ENCODE data around the gene SPCS2. TPM values are rescaled to one million over a fixed set of nuclear protein-coding genes. Genes with fewer than 3 reads are reported as not detected.

The SPCS2 gene
- total RNA-seq (100 to 1,000 TPM in 1 of 2 donors, 10 to 100 TPM in 1; 80.9 to 153 TPM), polyA plus RNA-seq (100 to 1,000 TPM; 105 to 169 TPM)
- long read RNA-seq, donor 1, transcript SPCS2-201 (5 exons, 2,708 nt) = major isoform, 120 of 141 reads
- long read RNA-seq, donor 1, partial matches to known transcripts = 19 of 141 reads
- long read RNA-seq, donor 1, other reads (novel, unspliced or antisense) = 0 of 141 reads
- long read RNA-seq, donor 2, transcript SPCS2-201 (5 exons, 2,708 nt) = major isoform, 56 of 72 reads
- long read RNA-seq, donor 2, partial matches to known transcripts = 14 of 72 reads
- long read RNA-seq, donor 2, other reads (novel, unspliced or antisense) = 0 of 72 reads
- long read RNA-seq, donor 3, transcript SPCS2-205 (2 exons, 265 nt) = minor isoform, 7 of 94 reads
- long read RNA-seq, donor 3, transcript SPCS2-201 (5 exons, 2,708 nt) = major isoform, 79 of 94 reads
- long read RNA-seq, donor 3, partial matches to known transcripts = 8 of 94 reads
- long read RNA-seq, donor 3, other reads (novel, unspliced or antisense) = 0 of 94 reads
- long read RNA-seq, donor 4, transcript SPCS2-205 (2 exons, 265 nt) = minor isoform, 5 of 82 reads
- long read RNA-seq, donor 4, transcript SPCS2-201 (5 exons, 2,708 nt) = major isoform, 77 of 82 reads
- long read RNA-seq, donor 4, partial matches to known transcripts = 0 of 82 reads
- long read RNA-seq, donor 4, other reads (novel, unspliced or antisense) = 0 of 82 reads
- long read RNA-seq, donor 5, transcript SPCS2-201 (5 exons, 2,708 nt) = major isoform, 164 of 184 reads
- long read RNA-seq, donor 5, partial matches to known transcripts = 15 of 184 reads
- long read RNA-seq, donor 5, other reads (novel, unspliced or antisense) = 0 of 184 reads

DNA sequence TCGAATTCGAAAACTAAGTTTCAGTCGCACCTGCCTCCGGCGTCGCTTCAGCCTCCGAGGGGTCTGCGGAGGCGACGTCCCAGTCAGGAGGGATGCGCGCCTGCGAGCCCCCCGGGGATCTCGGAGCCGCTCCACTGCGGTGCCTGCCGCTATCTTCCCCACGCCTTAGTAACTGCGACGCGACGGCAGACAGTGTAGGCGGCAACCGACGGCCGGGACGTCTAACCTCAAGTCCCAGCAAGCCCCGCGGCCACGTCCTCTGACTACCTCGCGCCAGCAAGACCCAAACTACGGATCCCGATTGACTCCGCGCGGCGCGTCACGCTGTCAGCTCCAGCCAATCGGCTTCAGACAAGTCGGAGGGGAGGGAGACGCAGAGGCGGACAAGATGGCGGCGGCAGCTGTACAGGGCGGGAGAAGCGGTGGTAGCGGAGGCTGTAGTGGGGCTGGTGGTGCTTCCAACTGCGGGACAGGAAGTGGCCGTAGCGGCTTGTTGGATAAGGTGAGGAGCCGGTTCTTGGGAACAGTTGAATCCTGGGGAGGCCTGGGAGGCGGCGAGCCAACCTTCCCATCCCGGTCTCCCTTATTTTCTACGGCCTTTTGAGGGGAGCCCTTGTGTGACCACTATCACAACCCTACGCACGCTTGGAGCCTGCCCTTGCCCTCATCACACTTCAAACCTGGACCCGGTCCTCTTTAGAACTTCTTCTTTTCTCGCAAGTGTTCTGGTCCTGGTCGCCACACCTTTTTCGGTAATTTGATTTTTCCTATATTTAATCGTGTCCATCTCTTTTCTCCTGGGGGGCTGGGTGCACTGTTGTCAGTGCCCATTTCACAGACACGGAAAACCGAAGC lies at the start of gene SPCS2, which contains the start of gene XRRA1:
Gene SPCS2, plus strand, starts transcription at position 369 of the 855 bp plus-strand sequence. Its CDS starts 20 bp downstream, at position 389.
Gene XRRA1, minus strand, starts transcription at position 194 of the 855 bp plus-strand sequence. CDS start 8,213 bp downstream, outside the sequence.
- Histone ChIP-seq H3K4me3 (peak within 1 kb of the TSS; percentile 99), H3K36me3 (ENCODE audit: control insufficient read depth in 4 of 4, insufficient read depth in 4 of 4, low read length in 4 of 4) (peaks cover 0 to 6% (median under 1%) of the 10 kb centered on the region in 4 donors), H3K4me1 (ENCODE audit: control insufficient read depth in 5 of 5, insufficient read depth in 5 of 5, low read length in 5 of 5) (peaks cover 3 to 24% (median 12%) of the 10 kb centered on the region in 5 donors), H3K9me3 (ENCODE audit: control insufficient read depth in 4 of 4, insufficient read depth in 3 of 4, low read length in 3 of 4) (no peaks in the 10 kb centered on the region), H3K27me3 (ENCODE audit: control insufficient read depth in 3 of 3, insufficient read depth in 3 of 3, low read length in 2 of 3) (no peaks in the 10 kb centered on the region), H3K27ac (ENCODE audit: low read depth in 1 of 2, low read length in 1 of 2) (peak within 1 kb of the TSS; percentile 88 to 91), H3K9ac (ENCODE audit: insufficient read depth in 1 of 2, low read length in 2 of 2) (peak within 1 kb of the TSS; percentile 95 to 96)
- TF ChIP-seq, protein P1, sequence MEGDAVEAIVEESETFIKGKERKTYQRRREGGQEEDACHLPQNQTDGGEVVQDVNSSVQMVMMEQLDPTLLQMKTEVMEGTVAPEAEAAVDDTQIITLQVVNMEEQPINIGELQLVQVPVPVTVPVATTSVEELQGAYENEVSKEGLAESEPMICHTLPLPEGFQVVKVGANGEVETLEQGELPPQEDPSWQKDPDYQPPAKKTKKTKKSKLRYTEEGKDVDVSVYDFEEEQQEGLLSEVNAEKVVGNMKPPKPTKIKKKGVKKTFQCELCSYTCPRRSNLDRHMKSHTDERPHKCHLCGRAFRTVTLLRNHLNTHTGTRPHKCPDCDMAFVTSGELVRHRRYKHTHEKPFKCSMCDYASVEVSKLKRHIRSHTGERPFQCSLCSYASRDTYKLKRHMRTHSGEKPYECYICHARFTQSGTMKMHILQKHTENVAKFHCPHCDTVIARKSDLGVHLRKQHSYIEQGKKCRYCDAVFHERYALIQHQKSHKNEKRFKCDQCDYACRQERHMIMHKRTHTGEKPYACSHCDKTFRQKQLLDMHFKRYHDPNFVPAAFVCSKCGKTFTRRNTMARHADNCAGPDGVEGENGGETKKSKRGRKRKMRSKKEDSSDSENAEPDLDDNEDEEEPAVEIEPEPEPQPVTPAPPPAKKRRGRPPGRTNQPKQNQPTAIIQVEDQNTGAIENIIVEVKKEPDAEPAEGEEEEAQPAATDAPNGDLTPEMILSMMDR (IDR thresholded peaks at IDR 0.05; ENCODE audit: control extremely low read depth, extremely low read depth) = no peak
- DNase-seq (peak; percentile 98 to 99 (median 99)), ATAC-seq (ENCODE audit: insufficient read depth, low FRiP score) (peak; percentile 100)
- WGBS, 2 donors = 0% methylated on average over 67 of the region's 67 CpGs

- Histone ChIP-seq H3K27ac (ENCODE audit: low read depth in 1 of 2, low read length in 1 of 2) (no peak overlapping the region), H3K36me3 (ENCODE audit: control insufficient read depth in 4 of 4, insufficient read depth in 4 of 4, low read length in 4 of 4) (peaks cover 0 to 17% (median 3%) of the 10 kb centered on the region in 4 donors), H3K4me3 (no peak overlapping the region), H3K27me3 (ENCODE audit: control insufficient read depth in 3 of 3, insufficient read depth in 3 of 3, low read length in 2 of 3) (no peaks in the 10 kb centered on the region), H3K9me3 (ENCODE audit: control insufficient read depth in 4 of 4, insufficient read depth in 3 of 4, low read length in 3 of 4) (peaks cover 0 to 10% (median 3%) of the 10 kb centered on the region in 4 donors), H3K4me1 (ENCODE audit: control insufficient read depth in 5 of 5, insufficient read depth in 5 of 5, low read length in 5 of 5) (peaks cover 0 to 3% (median 0%) of the 10 kb centered on the region in 5 donors), H3K9ac (ENCODE audit: insufficient read depth in 1 of 2, low read length in 2 of 2) (no peak overlapping the region)
- WGBS, 2 donors = 96 to 98% methylated on average over 4 of the region's 4 CpGs
- TF ChIP-seq, protein P1 (IDR thresholded peaks at IDR 0.05; ENCODE audit: control extremely low read depth, extremely low read depth) = no peak
- ATAC-seq (ENCODE audit: insufficient read depth, low FRiP score) = no peak
- DNase-seq = no peak
Observed at GRCh38 chr11:74902342-74902741, 46.7 kb upstream of the SPCS2 start.

DNA sequence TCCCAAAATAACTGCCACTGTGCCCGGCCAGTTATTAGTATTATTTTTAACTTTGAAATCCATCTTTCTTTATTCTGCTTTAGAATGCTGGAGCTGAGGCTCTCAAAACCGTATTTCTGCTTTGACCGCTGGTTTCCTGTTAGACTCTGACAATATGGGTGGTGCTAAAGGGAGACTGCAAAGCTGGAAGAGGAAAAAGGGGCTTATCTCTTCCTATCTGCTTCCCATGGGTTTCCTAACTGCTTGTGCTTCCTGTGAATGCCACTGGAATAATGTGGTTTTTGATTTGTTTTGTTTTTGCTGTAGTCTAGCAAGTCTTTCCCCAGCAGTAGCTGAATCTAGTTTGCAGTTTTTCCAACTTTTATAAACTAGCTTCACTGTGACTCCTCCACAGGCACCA lies 43.7 kb upstream of the SPCS2 start:
- peaks cover 0 to 3% (median 0%) of the 10 kb centered on the region in 5 donors for H3K4me1 ChIP-seq (ENCODE audit: control insufficient read depth in 5 of 5, insufficient read depth in 5 of 5, low read length in 5 of 5)
- peaks cover 7 to 25% (median 12%) of the 10 kb centered on the region in 4 donors for H3K36me3 ChIP-seq (ENCODE audit: control insufficient read depth in 4 of 4, insufficient read depth in 4 of 4, low read length in 4 of 4)
- H3K27me3 ChIP-seq (ENCODE audit: control insufficient read depth in 3 of 3, insufficient read depth in 3 of 3, low read length in 2 of 3) = no peaks in the 10 kb centered on the region
- peak in 2 of 3 donors; percentile 9 to 10 for DNase-seq
- H3K9me3 ChIP-seq (ENCODE audit: control insufficient read depth in 4 of 4, insufficient read depth in 3 of 4, low read length in 3 of 4) = peaks cover 0 to 10% (median 3%) of the 10 kb centered on the region in 4 donors
- 21 to 39% methylated on average over 3 of the region's 3 CpGs for whole genome bisulfite sequencing, 2 donors
- ATAC-seq (ENCODE audit: insufficient read depth, low FRiP score) = no peak
- H3K9ac ChIP-seq (ENCODE audit: insufficient read depth in 1 of 2, low read length in 2 of 2) = no peak overlapping the region
- TF ChIP-seq, protein P1 (IDR thresholded peaks at IDR 0.05; ENCODE audit: control extremely low read depth, extremely low read depth) = no peak
- no peak overlapping the region for H3K4me3 ChIP-seq
- peak overlapping the region in 1 of 2 donors; percentile 6 for H3K27ac ChIP-seq (ENCODE audit: low read depth in 1 of 2, low read length in 1 of 2)
